HEK293 (cell line): ENCODE measurements around the gene GALNTL6.

ENCODE experiments used
- CTCF ChIA-PET: fragments of 350-600 bp; formaldehyde crosslinking; extraction: SDS; loops from one replicate; lab custom pipeline; 2021; ENCODE audit warnings: antibody characterized with exemption; lab: Yijun Ruan, JAX
- POLR2A ChIA-PET: fragments of 300-600 bp; formaldehyde crosslinking; extraction: SDS; loops from one replicate; lab custom pipeline; 2020; ENCODE audit warnings: antibody characterized with exemption, inconsistent platforms; lab: Yijun Ruan, JAX
- H3K27ac ChIP-seq: fragments of 200-500 bp; sonication (Bioruptor generic); 2 replicates; pipeline ENCODE4 v1.5.1; 2014; ENCODE audit warnings: low read depth, low read length, control low read depth, inconsistent platforms; ENCODE audit errors: extremely low read depth
- H3K36me3 ChIP-seq, 2 experiments: fragments of 200-500 bp in 1 of 2; sonication (Bioruptor generic) in 1 of 2; 1 replicate in 1 of 2; 2 replicates in 1 of 2; pipeline ENCODE4 v1.5.1; 2014 to 2017; ENCODE audit warnings: inconsistent platforms in 2 of 2, low read length in 2 of 2; ENCODE audit not compliant: control insufficient read depth in 2 of 2, insufficient read depth in 1 of 2
- H3K4me1 ChIP-seq: fragments of 200-500 bp; sonication (Bioruptor generic); 2 replicates; pipeline ENCODE4 v1.5.1; 2014; ENCODE audit warnings: mild to moderate bottlenecking, low read length, inconsistent platforms; ENCODE audit not compliant: control insufficient read depth, insufficient read depth
- H3K4me3 ChIP-seq: 2 replicates; pipeline ENCODE4 v1.5.1; 2011; ENCODE audit warnings: low read depth, mild to moderate bottlenecking, control low read depth, low read length, moderate library complexity
- H3K9me3 ChIP-seq: fragments of 200-500 bp; sonication (Bioruptor generic); 2 replicates; pipeline ENCODE4 v1.5.1; 2014; ENCODE audit warnings: low read depth, low read length, inconsistent platforms; ENCODE audit not compliant: control insufficient read depth, insufficient read depth
- GLI4 ChIP-seq: fragments of 450-650 bp; formaldehyde crosslinking; IDR thresholded peaks from 2 replicates; pipeline ENCODE4 v1.5.1; 2016; ENCODE audit warnings: missing biosample characterization, missing genetic modification characterization
- KLF8 ChIP-seq: fragments of 450-650 bp; formaldehyde crosslinking; IDR thresholded peaks from 2 replicates; pipeline ENCODE4 v1.5.1; 2016; ENCODE audit warnings: missing biosample characterization, missing genetic modification characterization
- SCRT2 ChIP-seq: fragments of 450-650 bp; formaldehyde crosslinking; IDR thresholded peaks from 2 replicates; pipeline ENCODE4 v1.5.1; 2016; ENCODE audit warnings: missing biosample characterization, missing genetic modification characterization
- ZNF112 ChIP-seq: fragments of 450-650 bp; formaldehyde crosslinking; IDR thresholded peaks from 2 replicates; pipeline ENCODE4 v1.5.0; 2017; ENCODE audit warnings: missing biosample characterization, missing genetic modification characterization
- ZNF169 ChIP-seq: fragments of 450-650 bp; formaldehyde crosslinking; IDR thresholded peaks from 2 replicates; pipeline ENCODE4 v1.5.1; 2016; ENCODE audit warnings: missing biosample characterization, missing genetic modification characterization
- ZNF24 ChIP-seq: fragments of 450-650 bp; formaldehyde crosslinking; IDR thresholded peaks from 2 replicates; pipeline ENCODE4 v1.5.1; 2016; ENCODE audit warnings: missing biosample characterization, missing genetic modification characterization
- ZNF311 ChIP-seq: fragments of 450-650 bp; formaldehyde crosslinking; IDR thresholded peaks from 2 replicates; pipeline ENCODE4 v1.5.1; 2017; ENCODE audit warnings: missing biosample characterization, missing genetic modification characterization, borderline replicate concordance
- ZNF324 ChIP-seq: fragments of 450-650 bp; formaldehyde crosslinking; IDR thresholded peaks from 2 replicates; pipeline ENCODE4 v1.5.1; 2016; ENCODE audit warnings: missing biosample characterization, missing genetic modification characterization
- ZNF514 ChIP-seq: fragments of 450-650 bp; formaldehyde crosslinking; IDR thresholded peaks from 2 replicates; pipeline ENCODE4 v1.5.1; 2016; ENCODE audit warnings: missing biosample characterization, missing genetic modification characterization
- ZNF707 ChIP-seq: fragments of 450-650 bp; formaldehyde crosslinking; IDR thresholded peaks from 2 replicates; pipeline ENCODE4 v1.5.1; 2016; ENCODE audit warnings: missing biosample characterization, missing genetic modification characterization
- ZNF843 ChIP-seq: fragments of 450-650 bp; formaldehyde crosslinking; IDR thresholded peaks from 2 replicates; pipeline ENCODE4 v1.5.1; 2016; ENCODE audit warnings: missing biosample characterization, missing genetic modification characterization
- ZSCAN16 ChIP-seq: fragments of 450-650 bp; formaldehyde crosslinking; IDR thresholded peaks from 2 replicates; pipeline ENCODE4 v1.5.1; 2016; ENCODE audit warnings: missing biosample characterization, missing genetic modification characterization
- ZSCAN23 ChIP-seq: fragments of 450-650 bp; formaldehyde crosslinking; IDR thresholded peaks from 2 replicates; pipeline ENCODE4 v1.5.1; 2016; ENCODE audit warnings: missing biosample characterization, missing genetic modification characterization
- TF ChIP-seq, protein P1 (sequence below): fragments of 450-650 bp; formaldehyde crosslinking; IDR thresholded peaks from 2 replicates; pipeline ENCODE4 v1.5.1; 2016; ENCODE audit warnings: missing biosample characterization, missing genetic modification characterization
- TF ChIP-seq, protein P2 (sequence below): fragments of 450-650 bp; formaldehyde crosslinking; IDR thresholded peaks from 2 replicates; pipeline ENCODE4 v1.5.1; 2017; ENCODE audit warnings: missing biosample characterization, mild to moderate bottlenecking, missing genetic modification characterization, moderate library complexity
- TF ChIP-seq, protein P3 (sequence below): fragments of 450-650 bp; formaldehyde crosslinking; IDR thresholded peaks from 2 replicates; pipeline ENCODE4 v1.5.1; 2016; ENCODE audit warnings: missing biosample characterization, missing genetic modification characterization
- TF ChIP-seq, protein P4 (sequence below): fragments of 450-650 bp; formaldehyde crosslinking; IDR thresholded peaks from 2 replicates; pipeline ENCODE4 v1.5.1; 2016; ENCODE audit warnings: missing biosample characterization, missing genetic modification characterization
- TF ChIP-seq, protein P5 (sequence below): fragments of 450-650 bp; IDR thresholded peaks from 2 replicates; pipeline ENCODE4 v1.5.1; 2018; ENCODE audit warnings: missing biosample characterization, mild to moderate bottlenecking, missing genetic modification characterization
- TF ChIP-seq, protein P6 (sequence below): fragments of 450-650 bp; formaldehyde crosslinking; IDR thresholded peaks from 2 replicates; pipeline ENCODE4 v1.5.1; 2016; ENCODE audit warnings: missing biosample characterization, missing genetic modification characterization, borderline replicate concordance

The GALNTL6 gene

DNA sequence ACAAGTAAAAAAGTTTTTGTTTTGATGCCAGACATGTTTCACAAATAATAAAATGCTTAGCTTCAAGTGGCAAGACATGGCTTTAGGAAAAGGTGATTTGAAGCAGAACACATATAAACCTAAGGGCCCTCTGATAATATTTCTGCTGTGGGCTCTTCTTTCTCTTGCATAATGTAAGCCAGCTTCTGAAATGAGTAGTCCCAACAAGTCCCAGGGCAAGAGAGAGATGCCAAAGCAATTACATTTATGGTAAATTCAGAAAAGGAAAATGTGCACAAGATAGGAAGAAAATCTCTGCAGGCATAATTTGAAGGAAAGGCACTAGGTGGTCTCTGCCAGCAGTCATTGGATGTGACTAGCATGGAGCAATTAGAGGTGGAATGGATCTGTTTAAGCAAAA is 1184.7 kb downstream of the GALNTL6 start:
- POLR2A ChIA-PET = no interaction called here
- no peak overlapping the region for H3K4me3 ChIP-seq
- TF ChIP-seq KLF8 (tag by site-specific recombination) (no peak), ZNF112 (tag by site-specific recombination) (no peak), ZNF707 (no peak), ZNF169 (no peak), ZNF324 (tag by site-specific recombination) (no peak), GLI4 (tag by site-specific recombination) (no peak), ZSCAN16 (no peak), ZNF843 (no peak), ZNF514 (no peak)
- TF ChIP-seq, protein P1, sequence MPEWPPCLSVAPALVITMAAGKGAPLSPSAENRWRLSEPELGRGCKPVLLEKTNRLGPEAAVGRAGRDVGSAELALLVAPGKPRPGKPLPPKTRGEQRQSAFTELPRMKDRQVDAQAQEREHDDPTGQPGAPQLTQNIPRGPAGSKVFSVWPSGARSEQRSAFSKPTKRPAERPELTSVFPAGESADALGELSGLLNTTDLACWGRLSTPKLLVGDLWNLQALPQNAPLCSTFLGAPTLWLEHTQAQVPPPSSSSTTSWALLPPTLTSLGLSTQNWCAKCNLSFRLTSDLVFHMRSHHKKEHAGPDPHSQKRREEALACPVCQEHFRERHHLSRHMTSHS (tag by site-specific recombination) = no peak
- TF ChIP-seq, protein P2, sequence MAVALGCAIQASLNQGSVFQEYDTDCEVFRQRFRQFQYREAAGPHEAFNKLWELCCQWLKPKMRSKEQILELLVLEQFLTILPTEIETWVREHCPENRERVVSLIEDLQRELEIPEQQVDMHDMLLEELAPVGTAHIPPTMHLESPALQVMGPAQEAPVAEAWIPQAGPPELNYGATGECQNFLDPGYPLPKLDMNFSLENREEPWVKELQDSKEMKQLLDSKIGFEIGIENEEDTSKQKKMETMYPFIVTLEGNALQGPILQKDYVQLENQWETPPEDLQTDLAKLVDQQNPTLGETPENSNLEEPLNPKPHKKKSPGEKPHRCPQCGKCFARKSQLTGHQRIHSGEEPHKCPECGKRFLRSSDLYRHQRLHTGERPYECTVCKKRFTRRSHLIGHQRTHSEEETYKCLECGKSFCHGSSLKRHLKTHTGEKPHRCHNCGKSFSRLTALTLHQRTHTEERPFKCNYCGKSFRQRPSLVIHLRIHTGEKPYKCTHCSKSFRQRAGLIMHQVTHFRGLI = no peak
- TF ChIP-seq, protein P3, sequence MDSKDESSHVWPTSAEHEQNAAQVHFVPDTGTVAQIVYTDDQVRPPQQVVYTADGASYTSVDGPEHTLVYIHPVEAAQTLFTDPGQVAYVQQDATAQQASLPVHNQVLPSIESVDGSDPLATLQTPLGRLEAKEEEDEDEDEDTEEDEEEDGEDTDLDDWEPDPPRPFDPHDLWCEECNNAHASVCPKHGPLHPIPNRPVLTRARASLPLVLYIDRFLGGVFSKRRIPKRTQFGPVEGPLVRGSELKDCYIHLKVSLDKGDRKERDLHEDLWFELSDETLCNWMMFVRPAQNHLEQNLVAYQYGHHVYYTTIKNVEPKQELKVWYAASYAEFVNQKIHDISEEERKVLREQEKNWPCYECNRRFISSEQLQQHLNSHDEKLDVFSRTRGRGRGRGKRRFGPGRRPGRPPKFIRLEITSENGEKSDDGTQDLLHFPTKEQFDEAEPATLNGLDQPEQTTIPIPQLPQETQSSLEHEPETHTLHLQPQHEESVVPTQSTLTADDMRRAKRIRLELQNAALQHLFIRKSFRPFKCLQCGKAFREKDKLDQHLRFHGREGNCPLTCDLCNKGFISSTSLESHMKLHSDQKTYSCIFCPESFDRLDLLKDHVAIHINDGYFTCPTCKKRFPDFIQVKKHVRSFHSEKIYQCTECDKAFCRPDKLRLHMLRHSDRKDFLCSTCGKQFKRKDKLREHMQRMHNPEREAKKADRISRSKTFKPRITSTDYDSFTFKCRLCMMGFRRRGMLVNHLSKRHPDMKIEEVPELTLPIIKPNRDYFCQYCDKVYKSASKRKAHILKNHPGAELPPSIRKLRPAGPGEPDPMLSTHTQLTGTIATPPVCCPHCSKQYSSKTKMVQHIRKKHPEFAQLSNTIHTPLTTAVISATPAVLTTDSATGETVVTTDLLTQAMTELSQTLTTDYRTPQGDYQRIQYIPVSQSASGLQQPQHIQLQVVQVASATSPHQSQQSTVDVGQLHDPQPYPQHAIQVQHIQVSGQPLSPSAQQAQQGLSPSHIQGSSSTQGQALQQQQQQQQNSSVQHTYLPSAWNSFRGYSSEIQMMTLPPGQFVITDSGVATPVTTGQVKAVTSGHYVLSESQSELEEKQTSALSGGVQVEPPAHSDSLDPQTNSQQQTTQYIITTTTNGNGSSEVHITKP (tag by site-specific recombination) = no peak
- H3K27ac ChIP-seq = no peak overlapping the region
- H3K36me3 ChIP-seq = no peaks in the 10 kb centered on the region
- no peaks in the 10 kb centered on the region for H3K9me3 ChIP-seq
- 0 out of 2 replicates have a peak, but pooled peaks cover 3% of the 10 kb centered on the region for H3K4me1 ChIP-seq
- CTCF ChIA-PET = interaction anchor here (0.6 kb wide), 1 partner anchor 41 kb away, joined by 3 read pairs; no protein-coding TSS in a partner anchor

DNA sequence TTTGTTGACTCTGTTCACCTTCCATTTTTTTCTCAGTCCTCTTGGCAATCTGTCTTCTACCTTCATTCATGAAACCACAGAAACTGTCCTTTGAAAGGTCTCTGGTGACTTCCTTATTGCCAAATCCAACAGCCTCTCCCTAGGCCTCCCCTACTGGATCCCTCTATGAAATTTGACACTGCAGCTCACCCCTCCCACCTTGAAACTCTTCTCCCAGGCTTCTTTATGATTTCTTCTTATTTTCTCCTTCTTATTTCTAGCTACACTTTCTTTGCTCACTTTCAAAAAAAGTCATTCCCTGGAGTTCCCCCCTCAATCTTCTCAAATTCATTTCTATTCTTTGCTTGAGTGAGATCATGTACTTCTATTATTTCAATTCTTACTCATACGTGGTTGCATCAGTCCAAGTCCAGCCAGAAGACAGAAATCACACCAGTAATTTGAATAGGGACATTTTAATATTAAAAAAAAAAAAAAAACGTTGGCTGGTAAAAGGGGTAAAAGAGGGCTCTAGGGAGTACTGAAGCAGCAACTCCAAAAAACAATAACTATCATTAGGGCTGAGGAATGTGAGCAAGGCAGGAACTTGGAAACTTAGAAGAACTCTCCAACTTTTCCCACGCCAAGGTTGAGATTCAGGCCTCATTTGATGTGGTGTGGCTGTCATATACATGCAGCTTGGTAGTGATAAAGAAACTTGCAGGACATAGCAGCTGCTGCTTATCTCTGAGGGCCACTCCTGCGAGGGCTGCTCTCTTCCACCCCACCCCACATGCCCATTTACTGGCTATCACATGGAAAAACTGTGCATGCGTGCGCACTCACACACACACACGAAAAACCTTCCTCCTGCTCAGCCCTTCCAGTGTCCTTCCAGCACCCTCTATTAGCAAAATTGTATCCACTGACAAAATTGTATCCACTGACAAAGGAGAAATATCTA is 1185.6 kb downstream of the GALNTL6 start:
- Histone ChIP-seq H3K9me3 (no peaks in the 10 kb centered on the region), H3K27ac (no peak overlapping the region), H3K36me3 (no peaks in the 10 kb centered on the region), H3K4me1 (0 out of 2 replicates have a peak, but pooled peaks cover 3% of the 10 kb centered on the region), H3K4me3 (no peak overlapping the region)
- ChIA-PET CTCF (no interaction called here), POLR2A (no interaction called here)
- TF ChIP-seq SCRT2 (tag by site-specific recombination) (no peak), ZNF24 (tag by site-specific recombination) (peak; percentile 22; the same call in 1 of the 2 replicates), ZSCAN23 (tag by site-specific recombination) (no peak), ZNF311 (tag by site-specific recombination) (no peak)
- TF ChIP-seq, protein P4, sequence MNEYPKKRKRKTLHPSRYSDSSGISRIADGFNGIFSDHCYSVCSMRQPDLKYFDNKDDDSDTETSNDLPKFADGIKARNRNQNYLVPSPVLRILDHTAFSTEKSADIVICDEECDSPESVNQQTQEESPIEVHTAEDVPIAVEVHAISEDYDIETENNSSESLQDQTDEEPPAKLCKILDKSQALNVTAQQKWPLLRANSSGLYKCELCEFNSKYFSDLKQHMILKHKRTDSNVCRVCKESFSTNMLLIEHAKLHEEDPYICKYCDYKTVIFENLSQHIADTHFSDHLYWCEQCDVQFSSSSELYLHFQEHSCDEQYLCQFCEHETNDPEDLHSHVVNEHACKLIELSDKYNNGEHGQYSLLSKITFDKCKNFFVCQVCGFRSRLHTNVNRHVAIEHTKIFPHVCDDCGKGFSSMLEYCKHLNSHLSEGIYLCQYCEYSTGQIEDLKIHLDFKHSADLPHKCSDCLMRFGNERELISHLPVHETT (tag by site-specific recombination) = no peak
- TF ChIP-seq, protein P5, sequence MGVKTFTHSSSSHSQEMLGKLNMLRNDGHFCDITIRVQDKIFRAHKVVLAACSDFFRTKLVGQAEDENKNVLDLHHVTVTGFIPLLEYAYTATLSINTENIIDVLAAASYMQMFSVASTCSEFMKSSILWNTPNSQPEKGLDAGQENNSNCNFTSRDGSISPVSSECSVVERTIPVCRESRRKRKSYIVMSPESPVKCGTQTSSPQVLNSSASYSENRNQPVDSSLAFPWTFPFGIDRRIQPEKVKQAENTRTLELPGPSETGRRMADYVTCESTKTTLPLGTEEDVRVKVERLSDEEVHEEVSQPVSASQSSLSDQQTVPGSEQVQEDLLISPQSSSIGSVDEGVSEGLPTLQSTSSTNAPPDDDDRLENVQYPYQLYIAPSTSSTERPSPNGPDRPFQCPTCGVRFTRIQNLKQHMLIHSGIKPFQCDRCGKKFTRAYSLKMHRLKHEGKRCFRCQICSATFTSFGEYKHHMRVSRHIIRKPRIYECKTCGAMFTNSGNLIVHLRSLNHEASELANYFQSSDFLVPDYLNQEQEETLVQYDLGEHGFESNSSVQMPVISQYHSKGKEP = no peak
- TF ChIP-seq, protein P6, sequence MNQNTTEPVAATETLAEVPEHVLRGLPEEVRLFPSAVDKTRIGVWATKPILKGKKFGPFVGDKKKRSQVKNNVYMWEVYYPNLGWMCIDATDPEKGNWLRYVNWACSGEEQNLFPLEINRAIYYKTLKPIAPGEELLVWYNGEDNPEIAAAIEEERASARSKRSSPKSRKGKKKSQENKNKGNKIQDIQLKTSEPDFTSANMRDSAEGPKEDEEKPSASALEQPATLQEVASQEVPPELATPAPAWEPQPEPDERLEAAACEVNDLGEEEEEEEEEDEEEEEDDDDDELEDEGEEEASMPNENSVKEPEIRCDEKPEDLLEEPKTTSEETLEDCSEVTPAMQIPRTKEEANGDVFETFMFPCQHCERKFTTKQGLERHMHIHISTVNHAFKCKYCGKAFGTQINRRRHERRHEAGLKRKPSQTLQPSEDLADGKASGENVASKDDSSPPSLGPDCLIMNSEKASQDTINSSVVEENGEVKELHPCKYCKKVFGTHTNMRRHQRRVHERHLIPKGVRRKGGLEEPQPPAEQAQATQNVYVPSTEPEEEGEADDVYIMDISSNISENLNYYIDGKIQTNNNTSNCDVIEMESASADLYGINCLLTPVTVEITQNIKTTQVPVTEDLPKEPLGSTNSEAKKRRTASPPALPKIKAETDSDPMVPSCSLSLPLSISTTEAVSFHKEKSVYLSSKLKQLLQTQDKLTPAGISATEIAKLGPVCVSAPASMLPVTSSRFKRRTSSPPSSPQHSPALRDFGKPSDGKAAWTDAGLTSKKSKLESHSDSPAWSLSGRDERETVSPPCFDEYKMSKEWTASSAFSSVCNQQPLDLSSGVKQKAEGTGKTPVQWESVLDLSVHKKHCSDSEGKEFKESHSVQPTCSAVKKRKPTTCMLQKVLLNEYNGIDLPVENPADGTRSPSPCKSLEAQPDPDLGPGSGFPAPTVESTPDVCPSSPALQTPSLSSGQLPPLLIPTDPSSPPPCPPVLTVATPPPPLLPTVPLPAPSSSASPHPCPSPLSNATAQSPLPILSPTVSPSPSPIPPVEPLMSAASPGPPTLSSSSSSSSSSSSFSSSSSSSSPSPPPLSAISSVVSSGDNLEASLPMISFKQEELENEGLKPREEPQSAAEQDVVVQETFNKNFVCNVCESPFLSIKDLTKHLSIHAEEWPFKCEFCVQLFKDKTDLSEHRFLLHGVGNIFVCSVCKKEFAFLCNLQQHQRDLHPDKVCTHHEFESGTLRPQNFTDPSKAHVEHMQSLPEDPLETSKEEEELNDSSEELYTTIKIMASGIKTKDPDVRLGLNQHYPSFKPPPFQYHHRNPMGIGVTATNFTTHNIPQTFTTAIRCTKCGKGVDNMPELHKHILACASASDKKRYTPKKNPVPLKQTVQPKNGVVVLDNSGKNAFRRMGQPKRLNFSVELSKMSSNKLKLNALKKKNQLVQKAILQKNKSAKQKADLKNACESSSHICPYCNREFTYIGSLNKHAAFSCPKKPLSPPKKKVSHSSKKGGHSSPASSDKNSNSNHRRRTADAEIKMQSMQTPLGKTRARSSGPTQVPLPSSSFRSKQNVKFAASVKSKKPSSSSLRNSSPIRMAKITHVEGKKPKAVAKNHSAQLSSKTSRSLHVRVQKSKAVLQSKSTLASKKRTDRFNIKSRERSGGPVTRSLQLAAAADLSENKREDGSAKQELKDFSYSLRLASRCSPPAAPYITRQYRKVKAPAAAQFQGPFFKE (tag by site-specific recombination) = no peak
